Tibial artery (tissue), 4 donors: ENCODE results near the gene HPD.
"Not testable (repeated sequence)": the region's sequence is repeated elsewhere in the genome, so short reads cannot be mapped to it uniquely, and the experiment has no call there.

ENCODE experiments used
- DNase-seq, 2 donors: peaks; one replicate each; pipeline ENCODE4 v3.0.0-alpha.2; 2019
- H3K27ac ChIP-seq, 2 donors: fragments of 200-600 bp; sonication (generic) in 1 of 2; 1 replicate in 1 of 2; 2 replicates in 1 of 2; pipeline ENCODE4 v1.5.1; 2018 to 2019; ENCODE audit warnings: mild to moderate bottlenecking in 1 of 2
- H3K27me3 ChIP-seq, 2 donors: fragments of 200-600 bp; sonication (generic) in 1 of 2; one replicate each; pipeline versions ENCODE4 v1.5.1 to v1.6.0; 2016 to 2019
- H3K36me3 ChIP-seq, 3 donors: fragments of 200-600 bp; sonication (generic) in 2 of 3; one replicate each; pipeline ENCODE4 v1.5.1; 2016 to 2019; ENCODE audit warnings: mild to moderate bottlenecking in 2 of 3
- H3K4me1 ChIP-seq, 4 donors: fragments of 200-600 bp; sonication (generic) in 2 of 4; 1 replicate in 3 of 4; 2 replicates in 1 of 4; pipeline ENCODE4 v1.5.1; 2016 to 2019
- H3K4me3 ChIP-seq, 2 donors: fragments of 200-600 bp; sonication (generic) in 1 of 2; 1 replicate in 1 of 2; 2 replicates in 1 of 2; pipeline ENCODE4 v1.5.1; 2018 to 2019; ENCODE audit warnings: mild to moderate bottlenecking in 2 of 2
- H3K9me3 ChIP-seq, 3 donors: fragments of 200-600 bp; sonication (generic) in 1 of 3; one replicate each; pipeline ENCODE4 v1.5.1; 2016 to 2019
- intact Hi-C: fragments of 100-400 bp; cut with DNase I; formaldehyde crosslinking; loops from one replicate; pipeline ENCODE4 v1.15.0; 2023; ENCODE audit warnings: low total_unique reads
- TF ChIP-seq, protein P1 (sequence below), 2 experiments: fragments of 200-600 bp in 1 of 2; fragments of 450-650 bp in 1 of 2; IDR thresholded peaks; one replicate each; pipeline ENCODE4 v1.5.1; 2017 to 2019; ENCODE audit warnings: antibody characterized with exemption in 2 of 2, mild to moderate bottlenecking in 1 of 2, moderate library complexity in 1 of 2

Gene HPD

DNA sequence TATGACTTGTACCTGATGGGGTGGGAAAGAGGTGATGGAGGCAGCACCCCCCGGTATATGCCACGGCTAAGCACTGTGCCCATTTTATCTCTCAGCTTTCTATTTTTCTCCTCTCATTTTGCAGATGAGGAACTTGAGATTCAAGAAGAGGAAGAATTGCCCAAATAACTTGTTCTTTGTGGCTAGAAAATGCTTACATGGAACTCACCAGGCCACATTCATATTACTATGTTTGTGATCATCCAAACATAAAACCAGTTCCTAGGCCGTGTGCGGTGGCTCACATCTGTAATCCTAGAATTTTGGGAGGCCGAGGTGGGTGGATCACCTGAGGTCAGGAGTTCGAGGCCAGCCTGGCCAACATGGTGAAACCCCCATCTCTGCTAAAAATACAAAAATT, 15.4 kb upstream of the HPD start:
- DNase-seq = no peak
- Histone ChIP-seq H3K27ac (no peak overlapping the region), H3K4me3 (no peak overlapping the region), H3K9me3 (no peaks in the 10 kb centered on the region), H3K4me1 (no peaks in the 10 kb centered on the region), H3K27me3 (no peaks in the 10 kb centered on the region), H3K36me3 (no peaks in the 10 kb centered on the region)
- intact Hi-C loops = no loop called here
- TF ChIP-seq, protein P1, sequence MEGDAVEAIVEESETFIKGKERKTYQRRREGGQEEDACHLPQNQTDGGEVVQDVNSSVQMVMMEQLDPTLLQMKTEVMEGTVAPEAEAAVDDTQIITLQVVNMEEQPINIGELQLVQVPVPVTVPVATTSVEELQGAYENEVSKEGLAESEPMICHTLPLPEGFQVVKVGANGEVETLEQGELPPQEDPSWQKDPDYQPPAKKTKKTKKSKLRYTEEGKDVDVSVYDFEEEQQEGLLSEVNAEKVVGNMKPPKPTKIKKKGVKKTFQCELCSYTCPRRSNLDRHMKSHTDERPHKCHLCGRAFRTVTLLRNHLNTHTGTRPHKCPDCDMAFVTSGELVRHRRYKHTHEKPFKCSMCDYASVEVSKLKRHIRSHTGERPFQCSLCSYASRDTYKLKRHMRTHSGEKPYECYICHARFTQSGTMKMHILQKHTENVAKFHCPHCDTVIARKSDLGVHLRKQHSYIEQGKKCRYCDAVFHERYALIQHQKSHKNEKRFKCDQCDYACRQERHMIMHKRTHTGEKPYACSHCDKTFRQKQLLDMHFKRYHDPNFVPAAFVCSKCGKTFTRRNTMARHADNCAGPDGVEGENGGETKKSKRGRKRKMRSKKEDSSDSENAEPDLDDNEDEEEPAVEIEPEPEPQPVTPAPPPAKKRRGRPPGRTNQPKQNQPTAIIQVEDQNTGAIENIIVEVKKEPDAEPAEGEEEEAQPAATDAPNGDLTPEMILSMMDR (IDR thresholded peaks at IDR 0.05) = no peak

DNA sequence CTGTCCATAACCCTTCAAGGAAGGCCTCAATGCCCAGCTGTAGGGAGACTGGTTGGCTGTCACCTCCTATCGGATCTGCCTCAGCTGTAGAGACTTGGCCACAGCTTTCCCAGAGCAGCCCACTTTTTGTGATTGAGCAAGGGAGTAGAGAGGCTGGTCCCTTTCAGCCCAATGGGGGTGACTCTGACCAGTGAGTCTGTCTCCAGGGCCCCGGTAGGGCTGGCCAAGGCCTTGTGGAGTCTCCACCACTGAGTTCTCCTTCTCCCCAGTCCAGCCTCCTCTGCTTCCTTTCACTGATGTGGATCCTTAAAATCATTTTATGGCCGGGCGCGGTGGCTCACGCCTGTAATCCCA, 14.5 kb upstream of the HPD start:
- DNase-seq = no peak
- intact Hi-C loops = no loop called here
- Histone ChIP-seq H3K27ac (no peak overlapping the region), H3K4me1 (no peaks in the 10 kb centered on the region), H3K9me3 (no peaks in the 10 kb centered on the region), H3K4me3 (no peak overlapping the region), H3K36me3 (no peaks in the 10 kb centered on the region), H3K27me3 (no peaks in the 10 kb centered on the region)
- TF ChIP-seq, protein P1 (IDR thresholded peaks at IDR 0.05) = no peak

DNA sequence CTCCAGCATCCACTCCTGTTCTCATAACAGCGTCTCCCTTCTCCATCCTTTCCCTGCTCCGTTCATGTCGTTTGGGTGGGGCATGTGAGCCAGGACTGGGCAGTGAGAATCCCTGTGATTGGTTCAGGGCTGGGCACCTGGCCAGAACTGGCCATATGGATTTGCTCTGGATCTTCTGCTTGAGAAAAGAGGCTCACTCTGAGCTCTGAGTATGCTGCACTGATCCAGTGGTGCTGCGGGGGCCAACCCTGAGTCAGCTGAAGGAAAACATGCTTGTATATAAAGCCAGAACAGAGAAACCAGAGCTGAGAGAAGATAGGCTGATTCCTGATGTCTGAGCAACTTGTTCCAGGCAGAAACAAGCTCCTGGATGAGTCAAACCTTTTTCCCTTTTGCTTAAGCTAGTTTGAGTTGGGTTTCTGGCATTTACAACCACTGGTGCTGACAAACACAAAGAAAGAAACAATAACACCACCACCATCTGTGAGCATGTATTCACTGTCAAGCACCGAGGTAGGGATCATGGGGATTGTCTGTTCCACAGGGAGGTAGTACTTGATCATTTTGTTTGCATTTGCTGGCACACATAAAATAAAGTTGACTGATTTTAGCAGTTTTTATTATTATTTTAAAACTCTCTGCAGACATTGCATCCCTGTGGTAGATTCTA, 14.0 kb upstream of the HPD start:
- no peaks in the 10 kb centered on the region for H3K27me3 ChIP-seq
- no peak for DNase-seq
- intact Hi-C loops = no loop called here
- no peak overlapping the region for H3K4me3 ChIP-seq
- no peaks in the 10 kb centered on the region for H3K4me1 ChIP-seq
- TF ChIP-seq, protein P1 (IDR thresholded peaks at IDR 0.05) = no peak
- no peaks in the 10 kb centered on the region for H3K9me3 ChIP-seq
- no peaks in the 10 kb centered on the region for H3K36me3 ChIP-seq
- no peak overlapping the region for H3K27ac ChIP-seq

DNA sequence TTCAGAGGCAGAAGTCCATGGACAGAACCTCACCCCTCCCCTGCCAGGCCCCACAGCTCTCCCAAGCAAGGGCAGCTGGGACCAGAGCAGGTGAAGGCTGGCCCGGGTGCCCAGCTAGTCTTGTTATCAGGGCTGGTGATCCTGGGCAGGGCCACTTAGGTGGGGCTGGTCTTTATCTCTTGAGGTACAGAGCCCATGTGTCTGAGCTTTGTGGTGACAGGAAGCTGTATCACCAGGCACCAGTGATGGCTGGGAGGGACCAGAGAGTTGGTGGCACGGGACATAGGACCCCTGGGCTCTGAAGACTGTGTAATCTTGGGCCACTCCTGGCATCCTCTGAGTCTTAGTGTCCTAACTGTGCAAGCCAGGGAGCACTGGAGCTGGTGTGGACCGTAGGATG, 12.8 kb upstream of the HPD start:
- no peaks in the 10 kb centered on the region for H3K27me3 ChIP-seq
- TF ChIP-seq, protein P1 (IDR thresholded peaks at IDR 0.05) = no peak
- H3K27ac ChIP-seq = no peak overlapping the region
- H3K9me3 ChIP-seq = no peaks in the 10 kb centered on the region
- intact Hi-C loops = no loop called here
- H3K36me3 ChIP-seq = no peaks in the 10 kb centered on the region
- no peak for DNase-seq
- H3K4me1 ChIP-seq = no peaks in the 10 kb centered on the region
- H3K4me3 ChIP-seq = no peak overlapping the region

DNA sequence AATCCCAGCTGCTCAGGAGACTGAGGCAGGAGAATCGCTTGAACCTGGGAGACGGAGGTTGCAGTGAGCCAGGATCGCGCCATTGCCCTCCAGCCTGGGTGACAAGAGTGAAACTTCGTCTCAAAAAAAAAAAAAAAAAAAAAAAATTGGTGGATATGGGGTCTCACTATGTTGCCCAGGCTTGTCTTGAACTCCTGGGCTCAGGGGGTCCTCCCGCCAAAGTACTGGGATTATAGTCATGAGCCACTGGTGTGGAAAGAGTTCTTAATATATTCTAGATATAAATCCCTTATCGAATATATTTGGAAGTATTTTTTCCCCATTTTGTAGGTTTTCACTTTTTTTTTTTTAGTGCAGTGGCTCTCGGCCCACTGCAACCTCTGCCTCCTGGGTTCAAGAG, 10.6 kb upstream of the HPD start:
- H3K36me3 ChIP-seq, H3K9me3 ChIP-seq, H3K4me3 ChIP-seq, DNase-seq, H3K27ac ChIP-seq, intact Hi-C loops, H3K27me3 ChIP-seq, H3K4me1 ChIP-seq: not testable (repeated sequence)

DNA sequence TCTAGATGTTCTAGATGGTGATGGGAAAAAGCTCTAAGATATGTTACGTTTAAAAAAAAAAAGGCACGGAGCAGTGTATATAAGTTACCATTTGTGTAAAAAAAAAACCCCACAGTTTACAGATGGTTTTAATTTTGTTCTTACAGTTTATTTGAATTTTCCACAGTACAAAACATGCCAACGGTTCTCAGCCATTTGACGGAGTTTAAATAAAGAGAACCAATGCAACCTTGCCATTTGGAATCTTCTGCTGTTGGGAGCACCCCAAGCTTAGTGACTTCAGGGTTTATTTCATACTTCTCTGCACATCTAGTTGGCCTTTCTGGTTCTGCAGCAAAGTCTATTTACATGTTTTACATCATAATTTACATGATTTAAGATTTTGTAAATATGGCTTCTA, 7.7 kb upstream of the HPD start:
- Histone ChIP-seq H3K9me3 (no peaks in the 10 kb centered on the region), H3K36me3 (no peaks in the 10 kb centered on the region), H3K27me3 (no peaks in the 10 kb centered on the region), H3K27ac (no peak overlapping the region), H3K4me3 (no peak overlapping the region), H3K4me1 (peaks cover 0 to 11% (median 8%) of the 10 kb centered on the region in 4 donors)
- no peak for DNase-seq
- TF ChIP-seq, protein P1 (IDR thresholded peaks at IDR 0.05) = no peak
- intact Hi-C loops = no loop called here
